ENCODE data around the gene RUFY4.

The RUFY4 gene

GRCh38 chr2:218063896-218064295 lies 5.2 kb upstream of the RUFY4 start:
- TF ChIP-seq CTCF (IDR thresholded peaks at IDR 0.05; ENCODE audit: borderline replicate concordance, insufficient read depth, low read depth, low read length) = no peak

GRCh38 chr2:218065239-218066006 lies 3.6 kb upstream of the RUFY4 start:
- H3K4me3 ChIP-seq (ENCODE audit: low read depth, low read length) = no peak overlapping the region
- TF ChIP-seq CTCF (IDR thresholded peaks at IDR 0.05; ENCODE audit: borderline replicate concordance, insufficient read depth, low read depth, low read length) = no peak

More at GRCh38 chr2:218063896-218064295, 5.2 kb upstream of the RUFY4 start:
- no peak overlapping the region for H3K4me3 ChIP-seq (ENCODE audit: low read depth, low read length)

- no peak overlapping the region for H3K4me3 ChIP-seq (ENCODE audit: low read depth, low read length)
- TF ChIP-seq CTCF (IDR thresholded peaks at IDR 0.05; ENCODE audit: borderline replicate concordance, insufficient read depth, low read depth, low read length) = no peak
Measured at GRCh38 chr2:218066926-218067515, 2.0 kb upstream of the RUFY4 start.

GRCh38 chr2:218067523-218067922 lies 1.5 kb upstream of the RUFY4 start:
- no peak for TF ChIP-seq CTCF (IDR thresholded peaks at IDR 0.05; ENCODE audit: borderline replicate concordance, insufficient read depth, low read depth, low read length)
- no peak overlapping the region for H3K4me3 ChIP-seq (ENCODE audit: low read depth, low read length)

GRCh38 chr2:218069606-218070300 lies 700 bp downstream of the RUFY4 start:
- H3K4me3 ChIP-seq (ENCODE audit: low read depth, low read length) = no peak overlapping the region
- no peak for TF ChIP-seq CTCF (IDR thresholded peaks at IDR 0.05; ENCODE audit: borderline replicate concordance, insufficient read depth, low read depth, low read length)

GRCh38 chr2:218070587-218070986 lies 1.5 kb downstream of the RUFY4 start:
- TF ChIP-seq CTCF (IDR thresholded peaks at IDR 0.05; ENCODE audit: borderline replicate concordance, insufficient read depth, low read depth, low read length) = no peak
- no peak overlapping the region for H3K4me3 ChIP-seq (ENCODE audit: low read depth, low read length)
